Measurements from ENCODE around the gene RPL29. TPM values are rescaled to one million over a fixed set of nuclear protein-coding genes. Genes with fewer than 3 reads are reported as not detected.

The RPL29 gene
- total and polyA plus RNA-seq, 9 donors, result 1,785 to 3,982 (median 1,999) TPM

GRCh38 chr3:52030714-52031310 is 35.1 kb upstream of the RPL29 start:
- H3K4me3 ChIP-seq, result no peak overlapping the region

DNA sequence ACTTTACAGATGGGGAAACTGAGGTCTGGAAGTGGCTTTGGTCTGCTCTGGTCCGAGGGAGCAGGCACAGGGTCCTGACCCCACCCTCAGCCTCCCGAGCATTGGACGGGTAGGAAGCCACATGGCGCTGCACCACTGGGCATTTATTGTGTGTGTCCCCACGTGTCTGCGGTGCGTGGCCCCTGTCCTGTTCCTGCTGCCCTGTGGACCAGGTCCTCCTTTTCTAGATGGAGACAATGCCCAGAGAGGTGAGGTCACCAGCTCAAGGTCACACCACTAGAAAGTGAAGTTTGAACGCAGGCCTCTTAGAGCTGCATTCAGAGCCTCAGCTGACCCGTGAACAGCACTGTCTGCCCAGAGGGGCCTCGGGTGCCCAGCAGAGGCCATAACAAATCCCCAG is 33.8 kb upstream of the RPL29 start:
- WGBS, 3 donors, result 71 to 86% (median 83%) methylated on average over 10 of the region's 10 CpGs
- no peaks in the 10 kb centered on the region for H3K36me3 ChIP-seq
- H3K27ac ChIP-seq, result no peak overlapping the region
- intact Hi-C loops (cut with DNase I), result no loop called here
- no peak for DNase-seq
- no peaks in the 10 kb centered on the region for H3K9me3 ChIP-seq
- no peak overlapping the region for H3K4me3 ChIP-seq
- TF ChIP-seq CTCF (IDR thresholded peaks at IDR 0.05) (no peak), POLR2A (IDR thresholded peaks at IDR 0.05) (no peak), EP300 (IDR thresholded peaks at IDR 0.05) (no peak)
- no peaks in the 10 kb centered on the region for H3K4me1 ChIP-seq (ENCODE audit: insufficient read depth)
- no peaks in the 10 kb centered on the region for H3K27me3 ChIP-seq

More at GRCh38 chr3:52030714-52031310, 35.1 kb upstream of the RPL29 start:
- H3K36me3 ChIP-seq, result no peaks in the 10 kb centered on the region
- TF ChIP-seq POLR2A (IDR thresholded peaks at IDR 0.05) (no peak), EP300 (IDR thresholded peaks at IDR 0.05) (no peak), CTCF (IDR thresholded peaks at IDR 0.05) (no peak)
- WGBS, 3 donors, result 88 to 91% (median 89%) methylated on average over 11 of the region's 11 CpGs
- H3K9me3 ChIP-seq, result no peaks in the 10 kb centered on the region
- intact Hi-C loops (cut with DNase I), result no loop called here
- DNase-seq, result no peak
- no peaks in the 10 kb centered on the region for H3K4me1 ChIP-seq (ENCODE audit: insufficient read depth)
- H3K27me3 ChIP-seq, result no peaks in the 10 kb centered on the region
- no peak overlapping the region for H3K27ac ChIP-seq

DNA sequence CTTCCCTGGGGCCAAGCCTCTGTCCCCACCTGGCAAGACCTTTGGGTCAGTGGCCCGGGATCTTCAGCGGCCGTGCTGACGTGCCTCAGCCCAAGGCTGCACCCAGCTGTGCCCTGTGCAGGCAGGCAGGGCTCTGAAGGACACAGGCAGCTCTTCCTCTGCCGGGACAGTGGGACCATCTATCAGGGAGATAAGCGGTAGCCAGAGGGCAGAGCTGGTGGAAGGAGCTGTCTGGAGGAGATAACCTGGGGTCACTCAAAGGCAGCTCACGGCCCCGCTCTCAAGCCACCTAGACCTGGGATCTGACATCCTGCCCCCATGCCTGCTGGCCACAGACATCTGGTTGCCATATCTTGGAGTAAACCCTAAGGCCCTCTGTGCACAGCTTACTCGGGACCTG is 33.4 kb upstream of the RPL29 start:
- intact Hi-C loops (cut with DNase I), result no loop called here
- no peak for DNase-seq
- Histone ChIP-seq H3K4me1 (ENCODE audit: insufficient read depth) (no peaks in the 10 kb centered on the region), H3K27me3 (no peaks in the 10 kb centered on the region), H3K4me3 (no peak overlapping the region), H3K36me3 (no peaks in the 10 kb centered on the region), H3K27ac (no peak overlapping the region), H3K9me3 (no peaks in the 10 kb centered on the region)
- 57 to 66% (median 60%) methylated on average over 9 of the region's 9 CpGs for WGBS, 3 donors
- TF ChIP-seq CTCF (IDR thresholded peaks at IDR 0.05) (no peak), POLR2A (IDR thresholded peaks at IDR 0.05) (no peak), EP300 (IDR thresholded peaks at IDR 0.05) (no peak)

- TF ChIP-seq CTCF (IDR thresholded peaks at IDR 0.05), result no peak
- no peak for TF ChIP-seq EP300 (IDR thresholded peaks at IDR 0.05)
- TF ChIP-seq POLR2A (IDR thresholded peaks at IDR 0.05), result no peak
- H3K27ac ChIP-seq, result no peak overlapping the region
- no peaks in the 10 kb centered on the region for H3K9me3 ChIP-seq
- WGBS, 3 donors, result 69 to 93% (median 79%) methylated on average over 11 to 12 of the region's 12 CpGs
- H3K4me1 ChIP-seq (ENCODE audit: insufficient read depth), result no peaks in the 10 kb centered on the region
- H3K36me3 ChIP-seq, result no peaks in the 10 kb centered on the region
- no peak for DNase-seq
- no peak overlapping the region for H3K4me3 ChIP-seq
- intact Hi-C loops (cut with DNase I), result no loop called here
- no peaks in the 10 kb centered on the region for H3K27me3 ChIP-seq
Measured at GRCh38 chr3:52028572-52028971, 32.9 kb upstream of the RPL29 start.

All from ovary (tissue), 9 donors.